Stimulated activated CD4-positive, alpha-beta T cell treated with anti-CD3 and anti-CD28 coated beads, Interleukin-4, amount 100 ng/mL, for 4 hours (primary cell): ENCODE measurements around the gene CDK5RAP1.
"Not testable (repeated sequence)": the region's sequence is repeated elsewhere in the genome, so short reads cannot be mapped to it uniquely, and the experiment has no call there.

Experiments
- DNase-seq, 2 experiments: peaks; one replicate each; pipeline ENCODE4 v3.0.0-alpha.2; 2020

The CDK5RAP1 gene

DNA sequence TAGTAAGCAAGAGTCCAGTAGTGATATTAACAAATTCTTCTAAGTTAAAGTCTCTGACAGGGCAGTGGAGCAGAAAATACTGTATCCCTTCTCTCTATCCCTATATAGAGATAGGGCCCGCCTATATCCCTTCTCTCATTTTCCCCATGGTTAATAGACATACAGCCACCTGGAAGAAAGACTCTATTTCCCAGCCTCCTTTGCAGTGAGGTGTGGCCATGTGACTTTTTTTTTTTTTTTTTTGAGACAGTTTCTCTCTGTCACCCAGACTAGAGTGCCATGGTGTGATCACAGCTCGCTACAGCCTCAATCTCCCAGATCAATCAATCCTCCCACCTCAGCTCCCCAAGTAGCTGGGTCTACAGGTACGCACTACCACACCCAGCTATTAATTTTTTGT lies 16.7 kb upstream of the CDK5RAP1 start:
- no peak for DNase-seq

DNA sequence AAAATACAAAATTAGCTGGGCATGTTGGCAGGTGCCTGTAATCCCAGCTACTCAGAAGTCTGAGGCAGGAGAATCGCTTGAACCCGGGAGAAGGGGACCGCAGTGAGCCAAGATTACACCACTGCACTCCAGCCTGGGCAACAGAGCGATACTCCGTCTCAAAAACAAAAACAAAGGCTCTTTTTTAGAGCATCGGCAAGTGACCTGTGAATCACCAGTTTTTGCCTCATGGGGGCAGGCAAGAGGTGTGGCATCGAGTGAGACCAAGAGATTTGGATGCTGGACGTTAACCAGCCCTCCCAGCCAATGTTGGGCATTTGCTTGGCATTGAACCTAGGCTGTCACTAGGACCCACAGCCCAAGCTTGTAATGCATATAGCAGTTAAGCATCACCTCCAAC lies 14.6 kb upstream of the CDK5RAP1 start:
- no peak for DNase-seq

DNA sequence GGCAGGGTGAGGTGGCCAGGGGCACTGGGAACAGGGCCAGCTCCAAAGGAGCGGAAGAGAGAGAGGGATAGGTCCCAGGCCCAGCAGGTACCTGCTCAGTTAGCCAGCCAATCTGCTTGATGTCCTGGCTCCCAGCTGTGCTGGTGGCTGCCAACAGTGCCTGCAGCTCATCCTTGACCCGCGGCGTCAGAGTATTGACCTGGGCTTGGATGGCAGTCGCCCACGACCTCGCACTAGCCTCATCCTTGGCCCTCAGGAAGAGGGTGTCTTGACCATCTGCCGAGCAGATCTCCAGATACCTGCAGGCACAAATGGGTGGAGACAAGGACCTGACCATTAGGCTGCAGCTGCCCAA lies 11.1 kb upstream of the CDK5RAP1 start:
- DNase-seq = no peak

DNA sequence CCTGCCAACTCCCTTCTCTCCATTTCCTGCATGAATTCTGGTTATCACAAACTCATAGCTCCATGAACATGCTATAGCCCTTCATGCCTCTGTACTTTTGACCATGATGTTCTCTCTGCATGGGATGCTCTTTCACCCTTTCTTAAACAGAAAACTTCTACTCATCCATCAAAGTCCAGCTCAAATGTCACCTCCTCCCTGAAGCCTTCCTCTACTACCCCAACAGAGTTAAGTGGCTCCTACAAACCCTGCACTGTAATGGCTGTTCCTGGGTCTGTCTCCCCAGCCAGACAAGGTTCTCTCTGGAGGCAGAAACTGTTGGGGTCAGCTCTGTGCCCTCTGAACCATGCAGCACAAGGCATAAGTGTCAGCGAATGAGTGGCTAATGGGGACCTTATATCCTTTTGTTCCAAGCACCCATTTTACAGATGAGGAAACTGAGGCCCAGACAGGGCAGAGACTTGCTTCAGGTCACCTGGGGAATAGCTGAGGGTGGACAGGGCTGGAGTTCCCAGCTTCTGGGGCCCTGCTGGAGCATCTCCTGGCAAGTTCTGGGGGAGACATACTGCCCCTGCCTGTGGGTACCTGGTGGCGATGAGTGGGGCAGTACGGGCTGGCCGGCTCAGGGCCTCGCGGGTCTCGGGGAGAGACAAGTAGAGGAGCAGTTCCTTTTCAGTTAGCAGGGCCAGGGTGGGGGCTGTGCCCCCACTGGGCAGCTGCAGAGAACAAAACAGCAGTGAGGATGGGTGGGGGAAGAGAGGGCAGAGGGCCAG lies 10.6 kb upstream of the CDK5RAP1 start:
- DNase-seq = no peak

DNA sequence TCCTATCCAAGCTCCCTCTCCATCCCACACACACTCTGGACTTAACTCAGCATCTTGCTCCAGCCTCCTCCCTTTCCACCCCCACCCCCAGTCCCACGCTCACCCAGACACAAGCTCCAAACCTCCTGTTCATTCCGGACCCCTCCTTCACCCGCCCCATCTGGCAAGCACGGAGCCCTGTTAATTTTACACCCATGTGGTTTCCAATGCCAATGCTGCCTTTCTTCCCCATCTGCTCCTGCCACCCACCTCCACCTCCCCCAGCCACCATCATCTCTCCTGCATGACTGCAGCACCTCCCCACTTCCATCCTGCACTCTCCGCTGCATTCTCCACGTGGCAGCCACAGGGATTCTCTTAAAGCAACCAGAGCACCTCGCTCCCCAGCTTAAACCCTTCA lies 9.9 kb upstream of the CDK5RAP1 start:
- no peak for DNase-seq

DNA sequence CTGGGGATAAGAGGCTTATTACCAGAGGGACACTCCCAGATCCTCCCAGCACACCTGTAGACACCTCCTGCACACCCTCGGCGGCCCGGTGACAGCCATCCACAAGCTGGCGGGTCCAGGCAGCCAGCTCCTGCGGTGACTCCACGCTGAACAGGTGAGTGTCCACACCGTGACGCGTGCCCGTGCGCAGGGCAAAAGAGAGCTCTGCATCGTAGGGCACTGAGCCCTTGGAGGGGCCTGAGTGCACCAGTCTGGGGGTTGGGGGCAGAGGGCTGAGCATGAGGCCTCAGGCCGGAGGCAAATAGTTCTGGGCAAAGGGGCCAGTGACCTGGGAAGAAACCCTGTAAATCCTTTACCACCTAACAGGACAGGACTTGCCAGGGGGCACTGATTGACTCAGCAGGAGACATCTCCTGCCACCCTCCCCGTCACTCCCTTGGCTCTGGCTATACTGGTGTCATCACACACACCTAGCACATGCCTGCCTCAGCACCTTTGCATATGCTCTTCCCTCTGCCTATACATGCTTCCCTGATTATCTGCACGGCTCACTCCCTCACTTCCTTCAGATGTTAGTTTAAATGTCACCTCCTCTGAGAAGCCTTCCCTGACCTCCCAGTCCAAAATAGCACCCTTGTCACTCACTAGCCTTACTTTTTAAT lies 8.9 kb upstream of the CDK5RAP1 start:
- DNase-seq = no peak

DNA sequence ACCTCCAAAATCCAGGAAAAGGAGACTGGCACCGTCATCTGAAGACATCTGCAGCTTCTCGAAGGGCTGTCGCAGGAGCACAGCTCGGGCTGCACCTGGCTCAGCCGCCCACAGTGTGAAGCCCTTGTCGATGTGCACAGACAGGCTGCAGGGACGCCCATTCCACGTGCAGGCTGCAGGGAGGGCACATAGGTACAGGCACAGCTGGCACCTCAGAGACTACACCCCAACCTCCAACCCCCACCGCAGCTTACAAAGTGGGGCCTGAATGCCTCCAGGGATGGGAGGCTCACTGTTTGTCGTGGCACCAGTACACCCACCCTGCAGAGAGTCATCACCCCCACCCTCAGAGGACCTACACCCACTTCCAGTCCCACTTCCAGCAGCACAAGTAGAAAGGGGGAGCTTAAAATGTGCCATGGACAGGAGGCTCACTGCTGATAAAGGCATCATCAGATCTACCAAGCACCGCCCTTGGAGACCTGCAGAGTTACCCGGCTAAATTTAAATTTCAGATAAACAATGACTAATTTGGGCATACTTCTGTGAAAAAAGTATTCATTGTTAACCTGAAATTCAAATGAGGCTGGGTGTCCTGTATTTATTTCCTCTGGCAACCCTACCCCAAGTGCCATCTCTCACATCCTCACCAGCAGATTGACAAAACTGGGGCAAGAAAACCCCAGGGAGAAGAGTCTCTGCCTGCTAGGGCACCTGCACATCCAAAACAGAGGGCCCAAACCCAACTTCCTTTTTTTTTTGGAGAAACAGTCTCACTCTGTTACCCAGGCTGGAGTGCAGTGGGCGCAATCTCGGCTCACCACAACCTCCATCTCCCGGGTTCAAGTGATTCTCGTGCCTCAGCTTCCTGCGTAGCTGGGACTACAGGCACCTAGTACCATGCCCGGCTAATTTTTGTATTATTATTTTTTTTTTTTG lies 7.7 kb upstream of the CDK5RAP1 start:
- no peak for DNase-seq

DNA sequence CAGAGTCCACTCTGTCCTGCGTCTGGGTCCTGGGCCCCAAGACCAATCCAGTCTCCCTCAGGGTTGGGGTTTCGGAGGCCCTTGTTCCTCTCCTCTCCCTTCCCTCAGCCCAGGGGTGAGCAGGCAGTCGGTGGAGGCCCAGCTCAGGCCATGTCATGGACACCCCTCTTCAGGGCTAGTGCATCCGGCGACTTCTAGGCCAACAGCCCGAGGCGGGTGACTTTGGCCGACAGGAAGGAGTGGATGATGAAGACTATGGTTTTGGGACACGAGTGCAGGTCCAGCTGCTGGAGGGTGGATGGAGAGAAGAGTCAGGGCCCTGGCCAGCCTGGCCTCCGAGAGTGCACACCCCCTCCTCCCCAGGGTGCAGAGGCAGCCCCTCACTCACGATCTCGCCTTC lies 7.0 kb upstream of the CDK5RAP1 start:
- DNase-seq = no peak

DNA sequence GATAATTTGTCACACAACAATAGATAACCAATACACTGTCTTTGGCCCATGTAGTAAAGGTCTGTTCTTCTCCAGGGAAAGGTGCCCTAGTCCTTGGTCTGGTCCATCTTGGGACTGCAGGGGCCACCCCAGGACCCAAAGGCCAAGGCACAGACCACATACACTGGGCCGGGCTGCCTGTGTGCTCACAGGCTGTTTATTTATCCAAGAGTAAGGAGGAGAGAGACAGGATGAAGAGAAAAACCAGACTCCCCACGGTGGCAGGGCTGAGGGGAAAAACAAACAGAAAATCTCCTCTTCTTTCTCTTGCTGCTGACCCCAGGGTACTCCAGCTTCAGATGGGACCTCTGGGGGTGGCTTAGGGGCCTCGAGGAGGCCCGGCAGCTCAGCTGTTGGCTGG lies 6.5 kb upstream of the CDK5RAP1 start:
- no peak for DNase-seq

DNA sequence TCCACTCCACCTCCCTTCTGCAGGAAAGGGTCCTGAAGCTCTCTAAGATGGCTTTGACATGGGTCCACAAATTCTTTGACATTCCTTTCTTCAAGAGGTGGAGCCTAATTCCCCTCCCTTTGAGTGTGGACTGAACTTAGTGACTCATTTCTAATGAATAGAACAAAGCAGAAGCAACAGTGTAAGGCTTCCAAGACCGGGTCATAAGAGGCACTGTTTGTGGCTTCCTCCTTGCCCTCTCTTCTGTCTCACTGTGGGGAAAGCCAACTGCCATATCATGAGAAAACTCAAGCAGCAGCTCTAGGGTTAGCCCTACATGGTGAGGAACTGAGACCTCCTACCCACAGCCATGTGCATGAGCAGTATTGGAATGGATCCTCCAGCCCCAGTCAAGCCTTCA lies 5.9 kb upstream of the CDK5RAP1 start:
- DNase-seq = no peak

DNA sequence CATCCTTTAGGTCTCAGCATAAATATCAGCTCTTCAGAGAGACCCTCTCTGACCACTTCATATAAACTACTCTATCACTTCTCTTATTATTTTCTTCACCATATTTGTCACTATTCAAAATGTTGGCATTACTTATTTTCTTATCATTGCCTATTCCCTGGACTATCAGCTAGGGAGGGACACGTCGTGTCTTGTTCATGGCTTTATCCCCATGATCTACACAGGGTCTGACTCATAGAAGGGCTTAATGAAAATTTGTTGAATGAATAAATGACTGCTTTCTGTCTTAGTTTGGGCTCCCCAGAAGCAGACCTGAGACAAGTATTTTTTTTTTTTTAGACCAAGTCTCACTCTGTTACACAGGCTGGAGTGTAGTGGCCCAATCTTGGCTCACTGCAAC lies 3.0 kb upstream of the CDK5RAP1 start:
- DNase-seq = no peak

DNA sequence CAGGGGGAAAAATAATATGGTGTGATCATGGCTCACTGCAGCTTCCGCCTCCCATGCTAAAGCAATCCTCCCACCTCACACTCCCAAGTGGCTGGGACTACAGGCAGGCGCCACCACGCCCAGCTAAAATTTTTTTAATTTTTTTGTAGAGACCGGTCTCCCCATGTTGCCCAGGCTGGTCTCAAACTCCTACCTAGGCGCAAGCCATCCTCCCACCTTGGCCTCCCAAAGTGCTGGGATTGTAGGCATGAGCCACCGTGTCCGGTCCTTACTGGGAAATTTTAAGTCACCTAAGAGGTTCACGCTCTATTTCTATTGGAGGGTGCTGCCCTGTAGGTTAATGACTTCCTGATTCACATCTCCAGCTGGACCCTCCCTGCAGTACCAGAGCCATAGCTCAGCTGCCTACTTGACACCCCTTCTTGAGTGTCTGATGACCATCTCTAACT lies 626 bp upstream of the CDK5RAP1 start:
- DNase-seq = no peak

DNA sequence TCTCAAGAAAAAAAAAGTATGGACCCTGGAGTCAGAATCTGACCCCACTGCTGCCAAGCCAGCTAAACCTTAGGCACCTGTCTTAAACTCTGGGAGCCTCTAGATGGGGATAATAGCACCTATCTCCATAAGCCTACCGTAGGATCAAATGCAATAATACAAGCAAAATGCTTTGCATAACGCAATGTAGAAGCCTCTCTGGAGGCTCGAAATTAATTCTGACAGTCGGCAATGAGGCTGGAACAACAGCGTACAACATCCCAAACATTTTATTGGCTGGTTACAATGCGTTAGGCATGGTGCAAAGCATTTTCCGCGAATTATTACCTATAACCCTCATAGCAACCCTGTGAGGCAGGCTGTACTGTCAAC lies 521 bp downstream of the CDK5RAP1 start:
- no peak for DNase-seq

DNA sequence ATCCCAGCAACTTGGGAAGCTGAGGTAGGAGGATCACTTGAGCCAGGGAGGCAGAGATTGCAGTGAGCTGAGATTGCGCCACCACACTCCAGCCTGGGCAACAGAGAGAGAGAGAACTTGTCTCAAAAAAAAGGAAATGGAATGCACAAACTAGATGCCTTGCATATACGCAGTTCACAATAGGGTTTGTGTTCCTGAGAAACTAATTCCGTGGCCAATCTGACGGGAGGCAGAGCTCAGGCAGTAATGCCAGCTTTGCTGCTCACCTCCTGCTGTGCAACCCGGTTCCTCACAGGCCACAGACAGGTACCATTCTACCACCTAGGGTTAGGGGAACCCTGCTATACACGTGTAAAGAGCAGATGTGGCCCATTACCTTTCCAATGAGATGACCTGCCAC lies 1.4 kb downstream of the CDK5RAP1 start:
- no peak for DNase-seq

DNA sequence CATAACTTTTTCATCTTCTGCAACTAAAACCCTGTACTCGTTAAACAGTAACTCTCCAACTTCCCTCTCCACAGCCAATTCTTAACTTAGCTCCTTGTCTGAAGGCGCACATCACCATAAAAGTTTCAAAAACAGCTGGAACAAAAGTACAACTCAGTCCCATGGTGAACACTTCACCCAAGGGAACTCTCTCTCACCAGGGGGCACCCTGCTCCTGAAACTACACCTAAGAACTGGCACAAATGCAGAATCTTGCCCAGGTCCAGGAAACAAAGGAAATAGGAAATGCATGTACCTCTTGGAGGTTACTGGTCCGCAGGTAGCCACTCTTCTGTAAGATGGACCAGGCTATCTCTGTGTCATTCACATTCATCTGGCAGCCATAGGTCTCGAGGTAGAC lies 6.6 kb downstream of the CDK5RAP1 start:
- no peak for DNase-seq

DNA sequence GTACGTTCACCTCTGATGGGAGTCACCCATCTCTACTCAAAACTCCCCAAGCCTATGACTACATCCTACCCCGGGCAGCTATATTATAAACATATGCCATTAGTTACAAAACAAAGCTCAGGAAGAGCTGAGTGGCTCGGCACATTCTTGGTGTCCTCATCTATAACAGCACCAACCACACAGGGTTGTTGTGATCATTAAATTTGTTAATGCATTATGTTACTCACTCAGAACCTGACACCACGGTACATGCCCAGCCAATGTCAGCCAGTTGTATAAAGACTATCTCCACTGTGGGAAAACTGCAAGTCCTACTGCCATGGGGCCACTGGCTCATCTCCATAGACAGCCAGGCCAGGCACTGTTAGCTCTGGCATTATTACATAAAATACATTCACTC lies 7.7 kb downstream of the CDK5RAP1 start:
- no peak for DNase-seq

DNA sequence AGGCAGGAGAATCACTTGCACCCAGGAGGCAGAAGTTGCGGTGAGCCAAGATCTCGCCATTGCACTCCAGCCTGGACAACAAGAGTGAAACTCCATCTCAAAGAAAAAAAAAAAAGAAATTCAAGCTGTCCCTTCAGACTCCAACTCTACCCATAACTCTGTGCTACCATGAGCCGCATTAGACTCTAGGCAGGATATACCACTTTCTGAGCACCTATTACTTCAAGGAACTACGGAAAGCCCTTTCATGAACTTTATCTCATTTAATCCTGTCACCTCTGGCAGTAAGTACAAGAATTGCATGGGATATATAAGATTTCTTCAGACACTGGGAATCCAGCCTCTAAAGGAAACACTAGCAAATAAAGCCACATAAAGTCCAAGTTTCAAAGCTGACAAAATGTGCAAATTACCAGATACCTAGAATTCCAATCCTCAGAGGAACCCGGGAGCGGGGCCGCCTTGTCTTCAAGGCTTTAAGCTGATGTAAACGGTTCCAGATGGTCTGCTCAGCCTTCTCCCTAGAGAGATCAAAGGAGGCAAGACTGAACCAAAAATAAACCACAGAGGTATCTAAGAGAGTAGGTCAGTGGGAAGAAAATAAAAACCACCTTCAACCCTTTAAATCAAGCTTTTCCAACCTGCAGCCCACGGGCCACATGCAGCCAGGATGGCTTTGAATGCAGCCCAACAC lies 9.4 kb downstream of the CDK5RAP1 start:
- no peak for DNase-seq

DNA sequence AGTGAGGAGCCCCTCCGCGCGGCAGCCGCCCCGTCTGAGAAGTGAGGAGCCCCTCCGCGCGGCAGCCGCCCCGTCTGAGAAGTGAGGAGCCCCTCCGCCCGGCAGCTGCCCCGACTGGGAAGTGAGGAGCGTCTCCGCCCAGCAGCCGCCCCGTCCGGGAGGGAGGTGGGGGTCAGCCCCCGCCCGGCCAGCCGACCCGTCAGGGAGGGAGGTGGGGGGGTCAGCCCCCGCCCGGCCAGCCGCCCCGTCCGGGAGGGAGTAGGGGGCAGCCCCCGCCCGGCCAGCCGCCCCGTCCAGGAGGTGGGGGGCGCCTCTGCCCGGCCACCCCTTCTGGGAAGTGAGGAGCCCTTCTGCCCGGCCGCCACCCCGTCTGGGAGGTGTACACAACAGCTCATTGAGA lies 12.0 kb downstream of the CDK5RAP1 start:
- not testable (repeated sequence) for DNase-seq

DNA sequence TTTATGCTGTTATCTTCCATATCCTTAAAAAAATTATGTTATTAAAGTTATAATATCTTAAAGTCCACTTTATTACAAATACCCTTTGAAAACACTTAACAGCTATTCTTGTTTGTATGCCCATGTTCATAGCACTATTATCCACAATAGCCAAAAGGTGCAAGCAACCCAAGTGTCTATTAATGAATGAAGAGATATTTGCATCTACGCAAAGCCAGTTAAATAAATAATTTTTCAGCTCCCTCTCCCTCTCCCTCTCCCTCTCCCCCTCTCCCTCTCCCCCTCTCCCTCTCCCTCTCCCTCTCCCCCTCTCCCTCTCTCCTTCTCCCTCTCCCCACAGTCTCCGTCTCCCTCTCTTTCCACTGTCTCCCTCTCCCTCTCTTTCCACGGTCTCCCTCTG lies 13.1 kb downstream of the CDK5RAP1 start:
- DNase-seq = no peak

DNA sequence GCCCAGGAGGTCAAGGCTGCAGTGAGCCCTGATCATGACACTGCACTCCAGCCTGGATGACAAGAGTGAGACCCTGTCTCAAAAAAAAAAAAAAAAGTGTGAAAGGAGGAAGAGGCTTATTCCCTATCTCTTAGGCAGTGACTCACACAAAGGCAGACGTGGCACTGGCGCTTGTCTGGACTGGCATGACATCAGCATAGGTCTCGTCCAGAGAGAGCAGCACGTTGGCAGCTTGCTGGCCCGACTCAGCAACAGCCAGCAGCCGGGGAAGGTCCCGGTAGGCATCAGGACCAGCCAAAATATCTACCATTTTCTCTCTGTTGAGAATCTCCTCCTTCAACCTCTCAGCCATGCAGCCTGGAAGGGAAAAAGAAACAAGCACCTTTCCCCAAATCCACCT lies 14.1 kb downstream of the CDK5RAP1 start:
- DNase-seq = no peak

DNA sequence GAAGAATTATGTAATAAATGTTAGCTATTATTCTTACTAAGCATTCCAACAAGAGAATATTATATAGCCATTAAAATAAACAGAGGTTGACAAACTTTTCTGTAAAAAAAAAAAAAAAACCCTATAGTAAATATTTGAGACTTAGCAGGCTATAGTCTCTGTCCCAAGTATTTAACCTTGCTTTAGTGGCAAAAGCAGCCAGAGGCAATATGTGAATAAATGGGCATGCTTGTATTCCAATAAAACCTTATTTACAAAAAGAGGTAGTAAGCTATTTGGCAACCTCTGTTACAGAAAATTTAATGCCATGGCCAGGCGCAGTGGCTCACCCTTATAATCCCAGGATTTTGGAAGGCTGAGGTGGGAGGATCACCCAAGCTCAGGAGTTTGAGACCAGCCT lies 14.6 kb downstream of the CDK5RAP1 start:
- DNase-seq = no peak

DNA sequence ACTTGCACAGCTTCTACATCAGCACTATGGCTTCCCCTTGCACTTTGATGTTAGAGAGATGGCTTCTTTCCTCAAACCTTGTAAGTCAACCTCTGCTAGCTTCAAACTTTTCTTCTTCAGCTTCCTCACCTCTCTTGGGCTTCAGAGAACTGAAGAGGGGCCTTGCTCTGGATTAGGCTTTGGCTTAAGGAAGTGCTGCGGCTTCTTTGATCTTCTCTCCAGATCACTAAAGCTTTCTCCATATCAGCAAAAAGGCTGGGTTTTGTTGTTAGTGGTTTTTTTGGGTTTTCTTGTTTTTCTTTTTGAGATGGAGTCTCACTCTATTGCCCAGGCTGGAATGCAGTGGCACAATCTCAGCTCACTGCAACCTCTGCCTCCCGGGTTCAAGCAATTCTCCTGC lies 24.0 kb downstream of the CDK5RAP1 start:
- DNase-seq = no peak
